H9 (cell line): Measurements from ENCODE around the gene CA9. TPM values are rescaled to one million over a fixed set of nuclear protein-coding genes. Genes with fewer than 3 reads are reported as not detected.
A peak's percentile ranks its signal among the peaks of the same experiment; 100 is the strongest.

Experiments
- DNase-seq: peaks from one replicate; pipeline ENCODE4 v3.0.0-alpha.2; 2017
- H2AFZ ChIP-seq: one replicate; pipeline ENCODE4 v1.6.1; 2013; ENCODE audit warnings: mild to moderate bottlenecking, low read length, control low read depth, moderate library complexity
- H2AK5ac ChIP-seq: 2 replicates; pipeline ENCODE4 v1.6.1; 2013; ENCODE audit warnings: low read length, control low read depth, mixed read lengths; ENCODE audit not compliant: insufficient read length
- H2BK120ac ChIP-seq: one replicate; pipeline ENCODE4 v1.6.1; 2013; ENCODE audit warnings: low read depth, mild to moderate bottlenecking, low read length, control low read depth, inconsistent platforms; ENCODE audit not compliant: poor library complexity, severe bottlenecking
- H2BK12ac ChIP-seq: 2 replicates; pipeline ENCODE4 v1.6.1; 2013; ENCODE audit warnings: low read length, control low read depth, mixed read lengths, low read depth; ENCODE audit not compliant: insufficient read length
- H2BK15ac ChIP-seq: 2 replicates; pipeline ENCODE4 v1.6.1; 2013; ENCODE audit warnings: low read depth, low read length, control low read depth
- H2BK20ac ChIP-seq: one replicate; pipeline ENCODE4 v1.6.1; 2013; ENCODE audit warnings: low read depth, mild to moderate bottlenecking, low read length, control low read depth, inconsistent platforms; ENCODE audit not compliant: poor library complexity, severe bottlenecking
- H2BK5ac ChIP-seq: 2 replicates; pipeline ENCODE4 v1.6.1; 2013; ENCODE audit warnings: low read length, control low read depth, mixed read lengths; ENCODE audit not compliant: insufficient read length
- H3K14ac ChIP-seq: 2 replicates; pipeline ENCODE4 v1.6.1; 2013; ENCODE audit warnings: low read length, control low read depth; ENCODE audit not compliant: insufficient read depth
- H3K18ac ChIP-seq: 2 replicates; pipeline ENCODE4 v1.6.1; 2013; ENCODE audit warnings: low read depth, mild to moderate bottlenecking, mixed read lengths, low read length, control low read depth; ENCODE audit not compliant: insufficient read length
- H3K23ac ChIP-seq: 2 replicates; pipeline ENCODE4 v1.6.1; 2013; ENCODE audit warnings: low read length, control low read depth, mixed read lengths, low read depth; ENCODE audit not compliant: insufficient read length
- H3K23me2 ChIP-seq: 2 replicates; pipeline ENCODE4 v1.6.1; 2013; ENCODE audit warnings: low read depth, mild to moderate bottlenecking, mixed read lengths, low read length, control low read depth; ENCODE audit not compliant: insufficient read length, poor library complexity, severe bottlenecking
- H3K27ac ChIP-seq: 2 replicates; pipeline ENCODE4 v1.5.1; 2013; ENCODE audit warnings: low read length, control low read depth, mixed read lengths, low read depth; ENCODE audit not compliant: insufficient read length
- H3K27me3 ChIP-seq: 2 replicates; pipeline ENCODE4 v1.6.1; 2013; ENCODE audit warnings: low read length, control low read depth, inconsistent platforms; ENCODE audit not compliant: insufficient read depth
- H3K4ac ChIP-seq: 2 replicates; pipeline ENCODE4 v1.6.1; 2013; ENCODE audit warnings: low read depth, mild to moderate bottlenecking, control low read depth, inconsistent platforms, low read length, moderate library complexity
- H3K4me1 ChIP-seq: 2 replicates; pipeline ENCODE4 v1.6.1; 2013; ENCODE audit warnings: low read length, control low read depth, inconsistent platforms; ENCODE audit not compliant: insufficient read depth
- H3K4me2 ChIP-seq: 2 replicates; pipeline ENCODE4 v1.6.1; 2013; ENCODE audit warnings: low read length, control low read depth, mixed read lengths; ENCODE audit not compliant: insufficient read length, insufficient read depth
- H3K56ac ChIP-seq: 2 replicates; pipeline ENCODE4 v1.6.1; 2013; ENCODE audit warnings: low read depth, mild to moderate bottlenecking, mixed read lengths, low read length, control low read depth; ENCODE audit not compliant: insufficient read length
- H3K79me1 ChIP-seq: 2 replicates; pipeline ENCODE4 v1.6.1; 2013; ENCODE audit warnings: low read depth, mild to moderate bottlenecking, moderate library complexity, low read length, control low read depth, inconsistent platforms; ENCODE audit not compliant: insufficient read depth, poor library complexity, severe bottlenecking
- H3K79me2 ChIP-seq: 2 replicates; pipeline ENCODE4 v1.6.1; 2013; ENCODE audit warnings: low read length, control low read depth, inconsistent platforms; ENCODE audit not compliant: insufficient read depth
- H3K9ac ChIP-seq: 2 replicates; pipeline ENCODE4 v1.6.1; 2013; ENCODE audit warnings: low read length, control low read depth, mixed read lengths; ENCODE audit not compliant: insufficient read length; ENCODE audit errors: extremely low read depth
- H3K9me3 ChIP-seq: one replicate; pipeline ENCODE4 v1.6.1; 2013; ENCODE audit warnings: low read depth, low read length, inconsistent platforms; ENCODE audit not compliant: control insufficient read depth
- H3T11ph ChIP-seq: one replicate; pipeline ENCODE4 v1.6.1; 2013; ENCODE audit warnings: mild to moderate bottlenecking, low read length, control low read depth, inconsistent platforms
- H4K20me1 ChIP-seq: one replicate; pipeline ENCODE4 v1.6.1; 2013; ENCODE audit not compliant: control insufficient read depth, insufficient read length, insufficient read depth
- H4K5ac ChIP-seq: 2 replicates; pipeline ENCODE4 v1.6.1; 2013; ENCODE audit warnings: low read depth, mild to moderate bottlenecking, mixed read lengths, low read length, control low read depth; ENCODE audit not compliant: insufficient read length
- H4K8ac ChIP-seq: replicated peaks from 2 replicates; pipeline ENCODE4 v1.6.1; 2013; ENCODE audit warnings: low read length, control low read depth, mixed read lengths, low read depth; ENCODE audit not compliant: insufficient read length
- H4K91ac ChIP-seq: 2 replicates; pipeline ENCODE4 v1.6.1; 2013; ENCODE audit warnings: low read depth, mild to moderate bottlenecking, moderate library complexity, mixed read lengths, low read length, control low read depth; ENCODE audit not compliant: insufficient read length
- H3K27ac Mint-ChIP-seq, 3 experiments: 2 replicates in 2 of 3; 3 replicates in 1 of 3; pipeline ENCODE4 v1.8.0; 2020 to 2021; ENCODE audit warnings: mixed read lengths in 3 of 3, mild to moderate bottlenecking in 1 of 3, moderate library complexity in 1 of 3
- H3K27me3 Mint-ChIP-seq: 2 replicates; pipeline ENCODE4 v1.8.0; 2021; ENCODE audit warnings: low read depth, mild to moderate bottlenecking, moderate library complexity, mixed read lengths
- H3K36me3 Mint-ChIP-seq, 3 experiments: 2 replicates in 2 of 3; 3 replicates in 1 of 3; pipeline ENCODE4 v1.8.0; 2020 to 2021; ENCODE audit warnings: low read depth in 3 of 3, mixed read lengths in 3 of 3; ENCODE audit not compliant: insufficient read depth in 1 of 3
- H3K4me1 Mint-ChIP-seq, 2 experiments: 2 replicates each; pipeline ENCODE4 v1.8.0; 2020; ENCODE audit warnings: mixed read lengths in 2 of 2
- H3K4me3 Mint-ChIP-seq, 2 experiments: 2 replicates in 1 of 2; 3 replicates in 1 of 2; pipeline ENCODE4 v1.8.0; 2020 to 2021; ENCODE audit warnings: mild to moderate bottlenecking in 2 of 2, mixed read lengths in 2 of 2, moderate library complexity in 1 of 2
- H3K9me3 Mint-ChIP-seq, 2 experiments: 2 replicates in 1 of 2; 3 replicates in 1 of 2; pipeline ENCODE4 v1.8.0; 2020; ENCODE audit warnings: mild to moderate bottlenecking in 2 of 2, mixed read lengths in 2 of 2, moderate library complexity in 1 of 2
- WGBS: extraction: QIAGEN DNeasy Blood & Tissue Kit; methylation state at CpG from one replicate; pipeline ENCODE4 v1.1.7; 2013; ENCODE audit warnings: missing lambda C conversion rate, low lambda C conversion rate, mixed read lengths; ENCODE audit not compliant: insufficient read length; ENCODE audit errors: extremely low coverage; 5-methylcytosine and 5-hydroxymethylcytosine counted together
- total RNA-seq: library from RNA; stranded (reverse); gene quantifications from 2 replicates; pipeline ENCODE4 v1.2.1, GENCODE V29; 2021
- TF ChIP-seq, protein P1 (sequence below): fragments of 200-600 bp; sonication (generic); conservative IDR thresholded peaks from 3 replicates; pipeline ENCODE4 v1.8.0; 2021; ENCODE audit warnings: antibody characterized with exemption, mild to moderate bottlenecking

The CA9 gene
- total RNA-seq, 1 experiment from 2014 or later, result 0.94 TPM

DNA sequence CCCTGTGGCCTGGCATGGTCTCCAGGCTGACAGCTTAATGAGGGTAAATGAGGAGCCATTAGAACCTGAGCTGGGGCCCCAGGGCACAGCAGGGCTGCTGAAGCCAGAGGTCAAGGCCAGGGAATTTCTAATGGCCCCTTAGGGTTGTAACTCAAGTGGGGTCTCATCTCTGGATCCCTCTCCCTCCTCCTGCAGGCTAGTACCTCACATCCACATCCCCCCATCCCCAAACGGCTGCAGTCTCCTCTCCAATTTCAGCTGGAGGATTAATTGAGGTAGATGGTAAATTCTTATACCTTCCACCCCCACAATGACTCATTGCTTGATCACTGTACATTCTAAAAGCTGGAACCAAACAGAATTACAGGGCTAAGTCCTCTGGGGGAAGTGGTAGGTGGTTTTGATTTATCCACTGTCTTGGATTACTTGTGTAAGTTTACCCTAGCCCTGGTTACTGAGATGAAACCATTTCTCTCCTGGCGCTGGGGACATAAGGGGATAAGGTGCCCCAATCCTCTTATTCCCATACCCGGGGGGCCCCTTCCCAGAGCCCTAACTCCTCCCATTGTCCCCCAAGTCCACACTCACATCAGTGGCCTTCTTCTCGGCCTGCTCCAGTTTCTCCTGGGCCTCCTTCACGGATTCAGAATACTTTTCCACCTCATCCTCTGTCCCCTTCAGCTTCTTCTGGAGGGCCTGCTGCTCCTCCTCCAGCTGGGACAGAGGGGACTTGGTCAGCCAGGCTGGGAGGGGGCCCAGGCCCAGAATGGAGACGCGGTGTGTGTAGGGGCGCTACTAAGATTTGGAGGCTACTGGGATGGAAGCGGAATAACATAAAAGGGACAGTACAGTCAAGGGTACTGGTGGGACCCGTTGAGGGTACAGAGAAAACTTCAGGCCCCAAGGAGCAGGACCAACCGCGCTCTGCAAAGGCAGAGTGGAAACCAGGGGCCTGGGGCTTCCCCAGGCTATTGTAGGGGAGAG lies 15.1 kb downstream of the CA9 start:
- Histone ChIP-seq H3K56ac (no peak overlapping the region), H2BK15ac (no peak overlapping the region), H3T11ph (no peak overlapping the region), H3K9me3 (no peaks in the 10 kb centered on the region), H3K23ac (no peak overlapping the region), H3K14ac (peak overlapping the region; percentile 81), H4K20me1 (no peaks in the 10 kb centered on the region), H3K27me3 (no peaks in the 10 kb centered on the region), H3K23me2 (peaks cover 6% of the 10 kb centered on the region), H3K4me1 (peaks cover 3% of the 10 kb centered on the region), H3K27ac (no peak overlapping the region), H3K18ac (no peak overlapping the region), H3K4me2 (peak overlapping the region; percentile 67), H2BK5ac (no peak overlapping the region), H4K8ac (no peak overlapping the region), H2BK12ac (no peak overlapping the region), H2BK120ac (no peak overlapping the region), H3K79me1 (no peaks in the 10 kb centered on the region), H3K79me2 (no peaks in the 10 kb centered on the region; the same call in 1 of the 2 replicates), H2AK5ac (no peak overlapping the region), H2BK20ac (no peak overlapping the region), H4K91ac (no peak overlapping the region), H2AFZ (no peak overlapping the region), H3K4ac (no peak overlapping the region), H4K5ac (no peak overlapping the region), H3K9ac (peak overlapping the region; percentile 36)
- DNase-seq, result no peak
- H3K4me1 Mint-ChIP-seq, result peaks cover 27 to 30% of the 10 kb centered on the region in 2 experiments
- peaks cover 25 to 48% (median 43%) of the 10 kb centered on the region in 3 experiments for H3K36me3 Mint-ChIP-seq
- no CpG with 5 or more reads among the region's 12 CpGs for WGBS
- H3K27me3 Mint-ChIP-seq, result no peaks in the 10 kb centered on the region; the same call in 1 of the 2 replicates
- H3K4me3 Mint-ChIP-seq, result peak overlapping the region; percentile 84 to 93
- peak overlapping the region in 2 of 3 experiments; percentile 68 to 84; a peak in 2 of 7 replicates for H3K27ac Mint-ChIP-seq
- H3K9me3 Mint-ChIP-seq, result peaks cover 0 to 2% of the 10 kb centered on the region in 2 experiments; a peak in 2 of 5 replicates
- TF ChIP-seq, protein P1, sequence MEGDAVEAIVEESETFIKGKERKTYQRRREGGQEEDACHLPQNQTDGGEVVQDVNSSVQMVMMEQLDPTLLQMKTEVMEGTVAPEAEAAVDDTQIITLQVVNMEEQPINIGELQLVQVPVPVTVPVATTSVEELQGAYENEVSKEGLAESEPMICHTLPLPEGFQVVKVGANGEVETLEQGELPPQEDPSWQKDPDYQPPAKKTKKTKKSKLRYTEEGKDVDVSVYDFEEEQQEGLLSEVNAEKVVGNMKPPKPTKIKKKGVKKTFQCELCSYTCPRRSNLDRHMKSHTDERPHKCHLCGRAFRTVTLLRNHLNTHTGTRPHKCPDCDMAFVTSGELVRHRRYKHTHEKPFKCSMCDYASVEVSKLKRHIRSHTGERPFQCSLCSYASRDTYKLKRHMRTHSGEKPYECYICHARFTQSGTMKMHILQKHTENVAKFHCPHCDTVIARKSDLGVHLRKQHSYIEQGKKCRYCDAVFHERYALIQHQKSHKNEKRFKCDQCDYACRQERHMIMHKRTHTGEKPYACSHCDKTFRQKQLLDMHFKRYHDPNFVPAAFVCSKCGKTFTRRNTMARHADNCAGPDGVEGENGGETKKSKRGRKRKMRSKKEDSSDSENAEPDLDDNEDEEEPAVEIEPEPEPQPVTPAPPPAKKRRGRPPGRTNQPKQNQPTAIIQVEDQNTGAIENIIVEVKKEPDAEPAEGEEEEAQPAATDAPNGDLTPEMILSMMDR, result no peak
